MV-4-11 (cell line): ENCODE data around the gene LYPD4.
"Not testable (repeated sequence)": the region's sequence is repeated elsewhere in the genome, so short reads cannot be mapped to it uniquely, and the experiment has no call there.

Experiments
- DNase-seq: peaks from one replicate; lab custom pipeline; 2025; lab: John Stamatoyannopoulos, UW

LYPD4 gene, protein sequence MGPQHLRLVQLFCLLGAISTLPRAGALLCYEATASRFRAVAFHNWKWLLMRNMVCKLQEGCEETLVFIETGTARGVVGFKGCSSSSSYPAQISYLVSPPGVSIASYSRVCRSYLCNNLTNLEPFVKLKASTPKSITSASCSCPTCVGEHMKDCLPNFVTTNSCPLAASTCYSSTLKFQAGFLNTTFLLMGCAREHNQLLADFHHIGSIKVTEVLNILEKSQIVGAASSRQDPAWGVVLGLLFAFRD

DNA sequence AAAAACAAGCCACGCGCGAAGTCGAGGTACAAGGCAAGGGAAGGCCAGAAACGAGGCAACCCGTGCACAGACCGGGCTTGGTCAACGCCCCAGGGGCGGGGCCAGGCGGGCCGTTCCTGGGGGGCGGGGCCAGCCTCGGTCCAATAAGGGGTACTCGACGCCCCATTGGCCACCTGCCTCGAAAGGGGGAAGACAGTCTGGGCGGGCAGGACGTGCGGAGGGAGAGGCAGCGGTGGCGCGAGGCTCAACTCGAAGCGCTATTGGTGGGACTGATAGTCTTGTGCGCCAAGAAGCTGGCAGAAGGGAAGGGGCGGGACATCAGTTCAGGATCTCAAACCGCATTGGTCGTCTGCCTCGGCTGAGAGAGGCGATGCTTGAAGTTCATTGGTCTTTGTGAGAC, at the start of gene LYPD4:
Gene LYPD4, minus strand, starts transcription at position 83 of the 400 bp plus-strand sequence. CDS start 5,398 bp downstream, outside the sequence.
- DNase-seq: no peak

DNA sequence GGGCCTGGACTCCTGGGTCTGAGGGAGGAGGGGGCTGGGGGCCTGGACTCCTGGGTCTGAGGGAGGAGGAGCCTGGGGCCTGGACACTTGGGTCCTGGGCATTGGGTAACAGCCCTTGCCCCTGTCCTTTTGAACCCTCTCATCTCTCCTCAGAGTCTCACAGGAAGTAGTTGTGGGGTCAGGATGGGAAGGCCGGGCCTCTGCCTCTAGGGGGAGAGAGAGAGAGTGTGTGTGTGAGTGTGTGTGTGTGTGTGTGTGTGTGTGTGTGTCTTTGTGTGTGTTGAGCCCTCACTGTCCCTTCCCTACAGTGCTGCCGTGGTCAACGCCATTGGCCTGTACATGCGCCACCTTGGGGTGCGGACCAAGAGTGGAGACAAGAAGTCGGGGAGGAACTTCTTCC, 49.4 kb upstream of the LYPD4 start:
- DNase-seq: peak; percentile 68

DNA sequence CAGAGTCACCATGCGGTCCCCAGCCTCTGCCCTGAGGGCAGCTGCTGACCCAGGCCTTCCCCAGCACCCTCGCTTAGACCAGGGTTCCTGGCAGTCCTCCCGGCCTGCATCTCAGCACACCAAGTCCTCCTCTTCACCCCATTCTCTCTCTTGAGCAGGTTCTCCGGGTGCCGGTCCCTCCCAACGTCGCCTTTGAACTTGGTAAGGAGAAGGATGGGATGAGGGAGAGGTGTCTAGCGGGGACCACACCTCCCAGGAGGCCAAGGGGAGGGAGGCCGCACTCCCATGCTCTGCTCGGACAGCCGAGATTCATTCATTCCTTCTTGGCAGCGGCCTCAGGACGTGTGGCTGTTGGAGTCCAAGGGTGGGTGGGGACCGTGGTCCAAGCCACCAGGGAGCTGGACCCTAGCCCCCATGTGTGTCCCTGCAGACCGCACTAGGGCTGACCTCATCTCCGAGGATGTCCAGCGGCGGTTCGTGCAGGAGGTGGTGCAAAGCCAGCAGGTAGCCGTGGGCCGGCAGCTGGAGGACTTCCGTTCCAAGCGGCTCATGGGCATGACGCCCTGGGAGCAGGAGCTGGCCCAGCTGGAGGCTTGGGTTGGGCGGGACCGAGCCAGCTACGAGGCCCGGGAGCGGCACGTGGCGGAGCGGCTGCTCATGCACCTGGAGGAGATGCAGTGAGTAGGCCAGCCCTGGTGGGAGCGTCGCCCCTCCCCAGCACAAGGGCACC, 47.9 kb upstream of the LYPD4 start:
- DNase-seq: no peak

DNA sequence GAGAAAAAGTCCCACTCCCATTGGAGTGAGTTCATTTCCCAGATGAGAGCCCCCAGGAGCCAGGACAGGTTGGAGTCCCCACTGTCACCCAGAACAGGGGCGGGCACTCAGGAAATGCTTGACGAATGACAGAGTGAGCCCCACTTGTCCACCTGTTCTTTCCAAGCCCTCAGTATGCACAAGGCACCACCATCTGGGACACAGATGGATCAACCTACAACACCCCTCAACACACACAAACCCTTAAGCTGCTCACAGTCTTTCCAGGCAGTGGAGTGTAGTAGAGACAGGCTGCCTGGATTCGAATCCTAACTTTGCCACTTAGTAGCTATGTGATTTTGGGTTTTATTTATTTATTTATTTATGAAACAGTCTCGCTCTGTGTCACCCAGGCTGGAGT, 46.5 kb upstream of the LYPD4 start:
- no peak for DNase-seq

DNA sequence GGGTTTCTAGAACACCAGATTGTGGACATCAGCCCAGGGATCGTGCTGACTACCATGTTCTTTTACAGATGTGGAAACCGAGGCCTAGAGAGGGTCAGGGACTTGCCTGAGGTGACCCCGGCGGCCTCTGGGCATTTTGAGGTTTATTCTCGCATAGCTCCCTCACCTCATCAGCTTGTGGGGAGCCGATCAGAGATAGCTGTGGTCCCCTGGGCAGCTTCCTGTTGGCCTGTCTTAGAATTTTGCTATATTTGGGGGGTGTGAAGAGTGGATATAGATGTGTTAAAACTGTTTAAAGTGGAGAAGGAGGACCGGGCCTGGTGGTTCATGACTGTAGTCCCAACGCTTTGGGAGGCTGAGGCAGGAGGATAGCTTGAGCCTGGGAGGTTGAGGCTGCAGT, 45.4 kb upstream of the LYPD4 start:
- DNase-seq: no peak

DNA sequence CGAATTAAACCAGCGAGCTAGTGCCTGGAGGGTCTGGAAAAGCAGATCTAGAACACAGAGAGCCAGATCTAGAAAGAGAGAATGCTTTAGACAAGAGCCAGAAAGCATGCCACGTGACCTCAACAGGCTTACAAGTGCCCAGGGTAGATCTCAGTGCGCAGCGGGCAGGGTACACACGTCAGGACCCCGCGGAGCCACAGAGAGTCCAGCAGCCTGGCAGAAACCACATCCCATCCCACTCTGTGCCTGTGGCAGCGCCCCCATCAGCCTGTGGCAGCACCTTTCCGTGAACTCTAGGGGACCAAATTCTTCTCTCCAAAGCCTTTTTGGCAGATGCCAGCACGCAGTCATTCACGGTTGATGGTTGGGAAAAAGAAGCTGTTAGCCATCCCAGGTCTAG, 44.4 kb upstream of the LYPD4 start:
- no peak for DNase-seq

DNA sequence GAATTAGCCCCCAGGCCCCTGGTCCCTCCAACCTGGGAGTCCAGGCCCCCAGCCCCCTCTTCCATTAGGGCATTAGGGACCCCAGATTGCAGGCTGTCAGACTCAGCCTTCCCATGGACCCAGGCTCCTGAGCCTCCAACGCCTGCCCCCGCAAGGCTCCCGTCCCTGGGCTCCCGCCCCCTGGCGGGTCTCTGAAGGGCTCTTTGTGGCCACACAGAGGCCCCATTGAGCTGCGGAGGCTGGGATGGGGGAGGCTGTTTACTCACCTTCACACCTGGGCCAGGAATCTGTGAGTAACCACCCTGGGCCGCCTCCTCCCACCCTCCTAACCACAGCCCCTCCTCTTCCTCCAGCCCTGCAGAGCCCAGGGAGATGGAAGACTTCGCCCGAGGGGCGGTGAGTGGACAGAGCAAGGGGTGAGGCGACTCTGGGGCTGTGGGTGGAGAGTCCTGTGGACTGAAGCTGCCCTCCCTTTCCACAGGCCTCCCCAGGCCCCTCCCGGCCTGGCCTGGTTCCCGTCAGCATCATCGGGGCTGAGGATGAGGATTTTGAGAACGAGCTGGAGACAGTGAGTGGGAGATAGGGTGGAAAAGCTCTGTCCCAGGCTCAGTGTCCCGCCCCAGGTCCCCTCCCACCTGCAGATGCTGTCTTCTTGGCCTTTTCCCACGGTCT, 43.4 kb upstream of the LYPD4 start:
- DNase-seq: no peak

DNA sequence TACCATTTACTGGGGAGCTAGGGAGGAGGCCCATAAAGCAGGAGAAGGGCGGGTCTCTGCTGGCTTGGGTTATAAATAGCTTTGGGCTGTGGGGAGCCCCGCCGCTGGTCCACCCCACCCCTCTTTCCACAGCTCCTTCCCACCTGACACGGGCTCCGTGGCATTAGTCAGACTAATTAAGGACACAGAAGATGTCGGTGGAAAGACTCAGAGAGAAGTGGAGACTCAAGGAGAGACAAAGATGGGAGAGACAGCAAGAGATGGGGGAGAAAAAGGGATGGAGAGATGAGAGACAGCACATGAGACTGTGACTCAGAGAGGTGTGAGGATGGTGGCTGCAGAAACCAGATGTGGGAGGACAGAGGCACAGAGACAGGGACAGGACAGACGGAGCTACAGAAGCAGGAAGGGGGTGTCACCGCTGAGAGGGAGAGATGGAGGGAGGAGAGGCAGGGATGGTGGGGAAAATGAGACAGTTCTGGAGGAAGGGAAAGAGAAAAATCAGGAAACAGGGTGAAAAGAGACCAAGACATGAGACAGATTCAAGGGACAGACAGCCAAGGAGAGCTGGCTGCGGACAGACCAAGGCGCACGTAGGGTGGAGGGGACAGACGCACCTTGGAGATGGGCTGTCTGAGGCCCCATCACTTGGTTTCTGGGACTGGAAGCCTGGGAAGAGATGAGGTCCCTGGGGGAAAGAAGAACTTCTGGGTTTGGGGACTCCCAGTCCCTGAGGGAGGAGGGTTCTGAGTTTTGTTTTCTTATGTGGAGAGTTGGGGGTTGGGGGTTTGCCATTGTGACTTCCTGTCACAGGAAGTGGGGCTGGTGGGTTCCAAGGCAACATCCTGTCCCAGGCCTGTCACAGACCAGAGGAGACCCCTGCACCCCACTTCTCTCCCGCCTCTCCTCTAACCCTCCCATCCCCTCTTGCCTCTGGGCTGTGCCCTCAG, 42.6 kb upstream of the LYPD4 start:
- no peak for DNase-seq

DNA sequence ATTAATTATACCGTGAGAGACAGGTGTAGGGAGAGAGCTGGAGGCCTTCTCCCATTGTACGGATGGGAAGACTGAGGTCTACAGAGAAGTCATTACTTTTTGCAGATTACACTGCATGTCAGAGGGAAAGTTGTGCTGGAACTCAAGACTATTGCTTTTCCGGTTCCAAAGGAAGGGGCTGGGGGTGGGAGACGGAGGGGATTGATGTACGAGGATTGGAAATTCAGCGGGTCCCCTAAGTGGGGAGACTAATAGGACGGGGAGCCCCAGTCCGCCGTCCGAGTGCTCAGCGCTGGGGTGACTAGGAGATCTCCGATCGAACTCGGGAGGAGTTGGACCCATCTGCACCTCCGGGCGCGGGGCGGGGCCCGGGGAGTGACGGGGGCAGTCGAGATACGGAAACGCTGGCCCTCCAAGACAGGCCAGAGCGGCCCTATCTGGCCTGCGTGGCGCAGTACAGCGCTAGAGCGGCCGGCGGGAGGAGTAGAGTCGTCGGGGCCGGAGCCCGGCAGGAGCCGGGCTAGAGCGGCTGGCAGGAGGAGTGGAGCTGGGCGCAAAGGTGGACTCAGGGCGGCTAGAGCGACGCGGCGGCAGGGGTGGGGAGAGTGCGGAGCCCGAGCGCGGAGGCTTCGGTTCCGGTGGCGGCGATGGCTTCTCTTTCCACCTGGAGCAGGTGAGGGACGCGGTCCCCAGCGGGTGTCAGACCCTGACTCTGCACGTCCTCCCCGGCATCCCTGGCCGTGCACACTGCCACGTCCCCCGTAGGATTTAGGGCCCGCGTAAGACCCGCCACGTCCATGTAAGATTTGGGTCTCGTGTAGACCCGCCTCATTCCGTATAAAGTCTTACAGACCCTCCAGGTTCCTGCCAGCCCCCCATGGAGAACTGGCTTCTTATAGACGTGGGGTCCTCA, 39.6 kb upstream of the LYPD4 start:
- peak; percentile 98 for DNase-seq

DNA sequence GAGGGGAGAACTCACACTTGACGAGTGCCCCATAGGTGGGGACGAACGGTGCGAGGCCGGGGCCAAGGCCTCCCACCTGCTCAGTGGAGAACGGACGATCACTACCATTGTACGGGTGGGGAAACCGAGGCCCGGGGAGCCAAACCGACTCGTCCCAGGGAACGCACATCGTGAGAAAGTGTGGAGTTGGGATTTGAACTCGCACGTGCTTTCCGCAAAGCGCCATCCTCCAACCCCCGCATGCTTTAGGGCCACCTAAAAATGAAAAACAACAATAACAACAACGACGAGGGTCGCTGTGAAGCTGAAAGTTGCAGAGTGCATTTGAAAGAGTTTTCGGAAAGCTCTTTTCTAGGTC, 39.0 kb upstream of the LYPD4 start:
- DNase-seq: no peak

DNA sequence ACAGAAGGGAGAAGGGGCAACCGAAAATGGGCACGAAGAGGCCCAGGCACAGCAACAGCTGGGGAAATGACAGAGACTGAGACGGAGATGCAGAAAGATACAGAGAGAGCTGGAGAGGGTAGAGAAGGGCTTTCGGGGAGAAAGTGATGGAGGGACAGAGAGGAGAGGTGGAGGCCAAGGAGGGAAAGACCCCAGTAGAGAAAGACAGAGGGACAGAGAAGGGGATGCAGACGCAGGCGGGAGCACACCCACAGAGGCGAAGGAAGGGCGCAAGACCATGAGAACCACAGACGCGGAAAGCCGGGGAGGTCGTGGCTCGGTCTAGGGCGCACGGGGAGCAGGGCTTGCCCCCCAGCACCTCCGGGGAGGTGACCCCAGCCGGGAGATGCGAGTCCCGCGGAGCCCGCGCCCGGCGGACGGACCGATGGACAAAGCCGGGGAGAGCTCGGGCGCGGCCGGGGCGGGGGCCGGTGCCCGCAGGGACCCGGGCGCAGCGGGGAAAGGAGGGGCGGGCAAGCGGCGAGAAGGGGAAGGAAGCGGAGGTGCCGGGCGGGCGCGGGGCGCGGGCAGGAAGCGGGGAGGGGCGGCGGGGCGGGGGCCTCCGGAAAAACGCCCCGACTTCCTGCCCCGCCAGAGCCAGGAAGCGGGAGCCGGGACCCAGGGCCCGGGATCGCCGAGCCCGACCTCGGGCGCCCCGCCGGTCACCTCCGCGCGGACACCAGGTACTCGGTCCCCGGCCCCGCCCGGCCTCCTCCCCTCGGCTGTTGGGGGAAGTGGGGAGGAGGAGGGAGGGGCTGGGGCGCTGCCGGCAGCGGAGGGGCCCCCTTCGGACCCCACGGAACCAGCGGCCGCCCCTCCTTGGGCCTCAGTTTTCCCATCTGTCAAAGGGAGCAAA, 38.3 kb upstream of the LYPD4 start, which contains the start of gene ARHGEF1:
Gene ARHGEF1, plus strand, starts transcription at position 617 of the 895 bp plus-strand sequence. CDS start 4,899 bp downstream, outside the sequence.
- DNase-seq: peak; percentile 53

DNA sequence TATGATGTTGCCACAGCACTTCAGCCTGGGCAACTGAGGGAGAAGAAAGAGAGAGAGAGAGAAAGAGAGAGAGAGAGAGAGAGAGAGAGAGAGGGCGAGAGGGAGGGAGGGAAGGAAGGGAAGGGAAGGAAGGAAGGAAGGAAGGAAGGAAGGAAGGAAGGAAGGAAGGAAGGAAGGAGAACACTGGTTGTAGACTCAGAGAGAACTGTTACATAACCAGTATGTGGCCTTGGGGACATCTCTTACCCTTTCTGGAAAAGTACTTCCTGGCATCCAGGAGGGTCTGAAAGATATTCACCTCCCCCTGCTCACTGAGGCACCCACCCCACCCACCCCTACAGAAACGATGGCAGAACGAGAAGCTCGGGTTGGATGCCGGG, 35.8 kb upstream of the LYPD4 start:
- no peak for DNase-seq

DNA sequence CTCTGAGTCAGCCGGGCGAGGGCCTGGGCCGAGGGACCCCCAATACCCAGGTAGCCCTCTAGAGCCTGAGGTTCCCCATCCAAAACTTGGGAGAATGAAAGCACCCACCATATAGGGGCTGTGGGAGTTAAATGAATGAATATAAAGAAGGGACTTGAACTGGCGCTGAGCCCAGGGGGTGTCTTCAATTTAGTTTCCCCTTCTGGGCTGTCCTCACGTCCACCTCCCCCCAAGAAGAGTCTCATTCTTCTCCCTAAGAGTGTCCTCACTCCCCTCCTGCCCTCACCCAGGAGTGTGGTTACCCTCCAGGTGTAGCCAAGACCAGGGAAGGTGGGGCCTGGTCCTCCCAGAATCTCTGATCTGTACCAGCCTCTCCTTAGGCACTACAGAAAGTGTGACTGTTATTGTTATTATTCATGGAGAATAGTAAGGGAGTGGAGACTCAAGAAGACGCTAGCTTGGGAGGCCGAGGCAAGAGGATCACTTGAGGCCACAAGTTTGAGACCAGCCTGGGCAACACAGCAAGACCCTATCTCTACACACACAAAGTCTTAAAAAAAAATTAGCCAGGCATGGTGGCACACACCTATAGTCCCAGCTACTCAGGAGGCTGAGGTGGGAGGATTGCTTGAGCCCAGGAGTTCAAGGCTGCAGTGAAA, 35.3 kb upstream of the LYPD4 start:
- no peak for DNase-seq

DNA sequence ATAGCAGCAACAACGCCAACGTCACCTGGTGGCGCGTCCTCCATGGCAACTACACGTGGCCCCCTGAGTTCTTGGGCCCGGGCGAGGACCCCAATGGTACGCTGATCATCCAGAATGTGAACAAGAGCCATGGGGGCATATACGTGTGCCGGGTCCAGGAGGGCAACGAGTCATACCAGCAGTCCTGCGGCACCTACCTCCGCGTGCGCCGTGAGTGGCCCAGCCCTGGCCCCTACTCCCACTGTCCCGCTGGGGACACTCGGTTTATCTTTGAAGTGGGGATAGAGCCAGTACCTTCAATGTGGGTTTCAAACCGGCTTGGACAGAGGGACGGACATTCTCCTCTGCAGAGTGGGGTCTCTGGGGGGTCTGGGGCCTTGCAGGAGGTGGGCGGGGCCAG, 34.6 kb upstream of the LYPD4 start:
- no peak for DNase-seq

DNA sequence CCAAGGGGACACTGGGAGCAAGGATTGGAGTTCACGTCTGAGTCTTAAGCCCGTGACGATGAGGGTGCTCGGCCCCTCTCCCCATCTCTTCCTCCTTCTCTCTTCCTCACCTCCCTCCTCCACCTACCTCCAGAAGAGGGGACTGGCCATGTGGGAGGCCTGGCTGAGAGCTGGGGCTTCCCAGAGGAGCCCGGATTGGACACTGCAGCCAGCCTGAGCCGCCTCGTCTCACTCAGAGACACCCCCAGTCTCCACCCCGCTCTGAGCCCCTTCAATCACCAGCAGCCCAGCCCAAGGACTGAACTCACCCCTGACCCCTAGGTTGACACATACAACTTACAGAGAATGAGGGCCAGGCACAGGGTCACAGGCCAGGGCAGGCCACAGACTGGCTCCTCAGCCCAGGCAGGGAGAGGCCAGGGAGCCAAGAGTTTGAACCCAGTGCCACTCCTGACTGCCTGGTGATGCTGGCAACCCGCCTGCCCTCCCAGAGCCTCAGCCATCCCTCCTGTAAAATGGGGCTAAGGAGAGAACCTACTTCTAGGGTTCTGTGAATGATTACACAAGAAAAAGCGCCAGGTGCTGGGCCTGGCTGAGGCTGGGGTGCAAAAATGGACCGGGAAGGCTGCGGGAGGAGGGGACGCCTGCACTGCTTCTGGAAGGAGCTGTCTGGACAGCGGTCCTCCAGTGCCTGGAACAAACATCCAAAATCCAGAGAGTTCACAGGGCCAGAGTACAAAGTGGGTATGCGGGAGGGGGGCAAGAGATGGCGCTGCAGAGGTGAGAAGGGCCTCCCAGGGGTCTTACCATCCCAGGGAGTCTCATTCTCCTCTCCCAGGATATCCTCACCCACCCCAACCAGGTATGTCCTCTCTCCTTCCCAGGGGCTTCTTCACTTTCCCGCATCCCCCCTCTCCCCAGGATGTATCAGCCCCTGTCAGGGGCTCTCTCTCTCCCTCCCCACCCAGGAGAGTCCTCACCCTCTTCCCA, 33.7 kb upstream of the LYPD4 start:
- no peak for DNase-seq

DNA sequence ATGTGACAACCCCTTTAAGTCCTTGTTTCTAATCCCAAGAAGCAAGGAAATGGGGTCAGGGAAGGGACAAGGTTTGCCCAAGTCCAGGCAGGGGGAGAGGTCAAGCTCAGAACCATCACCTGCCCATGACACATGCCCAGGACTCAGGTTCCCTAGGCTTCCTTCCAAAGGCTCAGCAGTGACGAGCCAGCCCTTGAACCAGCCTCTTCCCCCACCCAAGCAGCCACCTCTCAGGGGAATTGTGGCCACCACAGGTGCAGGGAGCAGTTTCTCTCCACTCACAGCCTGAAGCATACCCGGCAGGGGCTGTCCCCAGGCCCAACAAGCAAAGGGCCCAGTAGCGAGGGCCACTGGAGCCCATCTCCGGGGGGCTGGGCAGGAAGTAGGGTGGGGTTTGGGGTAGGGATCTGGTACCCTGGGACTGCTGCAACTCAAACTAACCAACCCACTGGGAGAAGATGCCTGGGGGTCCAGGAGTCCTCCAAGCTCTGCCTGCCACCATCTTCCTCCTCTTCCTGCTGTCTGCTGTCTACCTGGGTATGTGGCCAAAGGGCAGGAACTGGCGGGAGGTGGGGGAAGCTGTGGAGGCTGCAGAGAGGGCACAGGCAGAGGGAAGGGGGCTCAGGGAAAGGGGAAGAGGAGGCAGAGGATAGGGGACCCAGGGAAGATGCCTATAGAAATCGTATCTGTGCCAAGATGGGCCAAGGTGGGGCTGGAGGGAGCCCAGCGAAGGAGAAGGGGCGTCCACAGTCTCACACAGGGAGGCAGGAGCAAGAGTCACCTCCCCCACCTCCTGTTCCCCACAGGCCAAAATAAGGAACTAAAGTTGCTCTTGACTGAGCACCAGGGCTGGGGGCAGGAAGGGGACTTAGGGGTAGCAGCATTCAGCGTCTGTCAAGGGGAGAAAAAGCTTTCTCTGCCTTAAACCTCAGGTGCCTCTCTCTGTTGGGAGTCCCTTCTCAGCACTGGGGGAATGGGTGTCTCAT, 32.7 kb upstream of the LYPD4 start, which contains the start of gene CD79A:
Gene CD79A, plus strand, starts transcription at position 433 of the 986 bp plus-strand sequence. Its CDS starts 26 bp downstream, at position 459.
- peak; percentile 80 for DNase-seq

DNA sequence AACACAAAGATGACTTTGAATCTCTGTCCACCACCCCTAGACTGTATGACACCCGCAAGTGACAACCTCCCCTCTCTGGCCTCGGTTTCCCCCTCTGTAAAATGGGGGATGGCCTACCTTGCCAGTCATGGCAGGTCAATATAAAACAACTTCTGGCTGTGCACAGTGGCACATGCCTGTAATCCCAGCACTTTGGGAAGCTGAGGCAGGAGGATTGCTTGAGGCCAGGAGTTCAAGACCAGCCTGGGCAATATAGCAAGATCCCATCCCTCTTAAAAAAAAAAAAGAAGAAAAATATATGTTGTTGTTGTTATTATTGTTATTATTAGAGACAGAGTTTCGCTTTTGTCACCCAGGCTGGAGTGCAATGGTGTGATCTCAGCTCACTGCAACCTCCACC, 31.5 kb upstream of the LYPD4 start:
- not testable (repeated sequence) for DNase-seq
